Uterus (tissue), 4 donors: ENCODE data around the gene NUP107. TPM values are rescaled to one million over a fixed set of nuclear protein-coding genes. Genes with fewer than 3 reads are reported as not detected.
A peak's percentile ranks its signal among the peaks of the same experiment; 100 is the strongest.

Experiments used
- DNase-seq, 2 donors: peaks; one replicate each; pipeline ENCODE4 v3.0.0-alpha.2; 2019 to 2020
- H3K27ac ChIP-seq, 2 donors: fragments of 200-600 bp; sonication (generic); 1 replicate in 1 of 2; 2 replicates in 1 of 2; pipeline ENCODE4 v1.5.1; 2016 to 2018
- H3K27me3 ChIP-seq, 2 donors: fragments of 200-600 bp; sonication (generic); one replicate each; pipeline ENCODE4 v1.5.1; 2018 to 2019; ENCODE audit warnings: control low read depth in 1 of 2
- H3K36me3 ChIP-seq, 2 donors: fragments of 200-600 bp; sonication (generic); one replicate each; pipeline ENCODE4 v1.5.1; 2019; ENCODE audit warnings: control low read depth in 1 of 2
- H3K4me1 ChIP-seq, 2 donors: fragments of 200-600 bp; sonication (generic); one replicate each; pipeline ENCODE4 v1.5.1; 2018 to 2019; ENCODE audit warnings: control low read depth in 1 of 2
- H3K4me3 ChIP-seq, 2 donors: fragments of 200-600 bp; sonication (generic); 1 replicate in 1 of 2; 2 replicates in 1 of 2; pipeline ENCODE4 v1.5.1; 2018 to 2019; ENCODE audit warnings: mild to moderate bottlenecking in 1 of 2
- H3K9me3 ChIP-seq, 2 donors: fragments of 200-600 bp; sonication (generic); one replicate each; pipeline ENCODE4 v1.5.1; 2019; ENCODE audit warnings: control low read depth in 1 of 2
- POLR2A ChIP-seq, 2 donors: fragments of 450-650 bp; IDR thresholded peaks; one replicate each; pipeline ENCODE4 v1.6.1; 2016; ENCODE audit warnings: antibody characterized with exemption in 2 of 2, mild to moderate bottlenecking in 1 of 2, moderate library complexity in 1 of 2
- intact Hi-C: fragments of 100-400 bp; cut with DNase I; formaldehyde crosslinking; loops from one replicate; pipeline ENCODE4 v1.15.1; 2023; ENCODE audit warnings: low total_unique reads
- total RNA-seq, 4 donors: library from RNA; depleted of rRNA in 3 of 4; stranded (reverse); fragments of >200 nt in 3 of 4; gene quantifications; one replicate each; pipeline versions ENCODE4 v1.1.0 to v1.2.4, GENCODE V29; 2014 to 2023
- TF ChIP-seq, protein P1 (sequence below), 4 experiments: fragments of 200-600 bp in 2 of 4; fragments of 450-650 bp in 2 of 4; sonication (generic) in 2 of 4; IDR thresholded peaks; one replicate each; pipeline ENCODE4 v1.5.1; 2016 to 2019; ENCODE audit warnings: antibody characterized with exemption in 4 of 4, mild to moderate bottlenecking in 2 of 4, moderate library complexity in 1 of 4
- donor health status: DM: yes; HTN: yes; CAD: no.

The NUP107 gene
- total RNA-seq, 4 donors from 2014 or later, result 56.9 to 114 (median 78.9) TPM

DNA sequence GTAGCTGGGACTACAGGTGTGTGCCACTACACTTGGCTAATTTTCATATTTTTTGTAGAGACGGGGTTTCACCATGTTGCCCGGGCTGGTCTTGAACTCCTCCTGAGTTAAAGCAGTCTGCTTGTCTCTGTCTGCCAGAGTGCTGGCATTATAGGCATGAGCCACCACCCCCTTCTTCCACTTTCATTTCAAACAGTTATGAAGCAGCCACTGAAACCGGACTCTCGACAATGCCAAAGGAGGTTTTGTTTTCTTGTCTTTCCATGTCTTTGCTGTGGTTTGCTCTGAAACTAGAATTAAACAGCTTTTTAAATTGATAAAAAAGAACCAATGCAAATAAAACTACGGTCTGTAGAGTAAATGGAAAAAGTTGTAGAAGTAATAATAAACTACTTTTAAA is 45.6 kb upstream of the NUP107 start:
- Histone ChIP-seq H3K4me1 (peaks cover 4 to 5% of the 10 kb centered on the region in 2 donors), H3K27me3 (no peaks in the 10 kb centered on the region), H3K4me3 (no peak overlapping the region), H3K36me3 (no peaks in the 10 kb centered on the region), H3K9me3 (no peaks in the 10 kb centered on the region), H3K27ac (no peak overlapping the region)
- intact Hi-C loops, result no loop called here
- TF ChIP-seq POLR2A (IDR thresholded peaks at IDR 0.05), result no peak
- TF ChIP-seq, protein P1, sequence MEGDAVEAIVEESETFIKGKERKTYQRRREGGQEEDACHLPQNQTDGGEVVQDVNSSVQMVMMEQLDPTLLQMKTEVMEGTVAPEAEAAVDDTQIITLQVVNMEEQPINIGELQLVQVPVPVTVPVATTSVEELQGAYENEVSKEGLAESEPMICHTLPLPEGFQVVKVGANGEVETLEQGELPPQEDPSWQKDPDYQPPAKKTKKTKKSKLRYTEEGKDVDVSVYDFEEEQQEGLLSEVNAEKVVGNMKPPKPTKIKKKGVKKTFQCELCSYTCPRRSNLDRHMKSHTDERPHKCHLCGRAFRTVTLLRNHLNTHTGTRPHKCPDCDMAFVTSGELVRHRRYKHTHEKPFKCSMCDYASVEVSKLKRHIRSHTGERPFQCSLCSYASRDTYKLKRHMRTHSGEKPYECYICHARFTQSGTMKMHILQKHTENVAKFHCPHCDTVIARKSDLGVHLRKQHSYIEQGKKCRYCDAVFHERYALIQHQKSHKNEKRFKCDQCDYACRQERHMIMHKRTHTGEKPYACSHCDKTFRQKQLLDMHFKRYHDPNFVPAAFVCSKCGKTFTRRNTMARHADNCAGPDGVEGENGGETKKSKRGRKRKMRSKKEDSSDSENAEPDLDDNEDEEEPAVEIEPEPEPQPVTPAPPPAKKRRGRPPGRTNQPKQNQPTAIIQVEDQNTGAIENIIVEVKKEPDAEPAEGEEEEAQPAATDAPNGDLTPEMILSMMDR (IDR thresholded peaks at IDR 0.05), result no peak
- no peak for DNase-seq

DNA sequence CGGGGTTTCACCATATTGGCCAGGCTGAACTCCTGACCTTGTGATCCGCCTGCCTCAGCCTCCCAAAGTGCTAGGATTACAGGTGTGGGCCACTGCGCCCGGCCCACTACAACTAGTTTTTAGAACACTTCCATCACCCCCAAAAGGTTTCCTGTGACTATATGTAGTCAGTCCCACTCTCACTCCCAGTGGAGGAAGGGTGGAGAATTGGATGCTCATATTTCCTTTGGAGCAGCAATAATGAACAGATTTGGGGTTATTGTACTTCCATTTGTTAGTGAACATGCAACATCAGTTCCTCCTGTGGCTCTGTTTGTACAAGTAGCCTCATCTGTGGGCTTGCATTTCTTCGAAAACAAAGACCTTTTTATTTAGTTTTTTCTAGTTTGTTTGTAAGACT is 40.3 kb upstream of the NUP107 start:
- no peak overlapping the region for H3K4me3 ChIP-seq
- intact Hi-C loops, result no loop called here
- peaks cover 0 to 4% of the 10 kb centered on the region in 2 donors for H3K4me1 ChIP-seq
- no peak for DNase-seq
- H3K27ac ChIP-seq, result no peak overlapping the region
- no peaks in the 10 kb centered on the region for H3K9me3 ChIP-seq
- H3K36me3 ChIP-seq, result no peaks in the 10 kb centered on the region
- no peaks in the 10 kb centered on the region for H3K27me3 ChIP-seq
- TF ChIP-seq, protein P1 (IDR thresholded peaks at IDR 0.05), result no peak
- no peak for TF ChIP-seq POLR2A (IDR thresholded peaks at IDR 0.05)

DNA sequence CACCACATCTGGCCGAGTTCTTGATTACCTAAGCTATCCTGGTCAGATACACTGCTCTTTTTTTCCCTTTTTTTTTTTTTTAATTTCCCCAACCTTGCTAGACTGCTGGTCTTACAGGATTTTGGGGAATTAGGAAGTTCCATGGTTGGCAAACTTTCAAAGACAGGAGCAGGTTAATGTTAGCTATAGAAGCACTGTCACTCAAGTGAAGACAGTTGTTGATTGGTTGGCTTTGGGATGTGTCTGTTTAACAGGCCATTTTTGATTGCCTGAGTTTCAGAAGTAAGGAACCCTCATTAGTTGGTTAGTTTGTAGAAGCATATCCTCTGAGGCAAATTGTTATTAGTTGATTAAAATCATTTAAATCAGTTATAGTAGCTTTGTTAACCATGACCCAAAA is 39.3 kb upstream of the NUP107 start:
- peaks cover 0 to 4% of the 10 kb centered on the region in 2 donors for H3K4me1 ChIP-seq
- intact Hi-C loops, result no loop called here
- TF ChIP-seq, protein P1 (IDR thresholded peaks at IDR 0.05), result no peak
- TF ChIP-seq POLR2A (IDR thresholded peaks at IDR 0.05), result no peak

DNA sequence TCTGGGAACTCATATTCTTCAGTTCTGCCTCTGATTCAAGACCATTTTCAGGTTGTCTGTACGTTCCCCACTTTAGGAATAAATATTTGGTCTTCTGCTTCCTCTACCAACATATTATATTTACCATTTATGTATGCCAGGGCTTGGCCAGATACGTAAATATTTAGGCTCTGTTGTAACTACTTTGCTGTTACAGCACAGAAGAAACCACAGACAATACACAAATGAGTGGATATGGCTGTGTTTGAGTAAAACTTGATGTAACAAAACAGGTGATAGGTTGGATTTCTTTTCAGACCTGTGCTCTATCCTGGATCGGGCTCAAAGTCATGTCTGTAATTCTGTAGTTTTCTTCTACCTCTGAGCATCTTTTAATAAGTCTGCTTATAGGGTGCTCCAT is 38.6 kb upstream of the NUP107 start:
- intact Hi-C loops, result no loop called here
- Histone ChIP-seq H3K9me3 (no peaks in the 10 kb centered on the region), H3K27ac (no peak overlapping the region), H3K36me3 (no peaks in the 10 kb centered on the region), H3K4me1 (peaks cover 0 to 4% of the 10 kb centered on the region in 2 donors), H3K27me3 (no peaks in the 10 kb centered on the region), H3K4me3 (no peak overlapping the region)
- TF ChIP-seq POLR2A (IDR thresholded peaks at IDR 0.05), result no peak
- TF ChIP-seq, protein P1 (IDR thresholded peaks at IDR 0.05), result no peak
- no peak for DNase-seq

More for the DNA sequence above, 39.3 kb upstream of the NUP107 start:
- Histone ChIP-seq H3K4me3 (no peak overlapping the region), H3K36me3 (no peaks in the 10 kb centered on the region), H3K27me3 (no peaks in the 10 kb centered on the region), H3K27ac (no peak overlapping the region), H3K9me3 (no peaks in the 10 kb centered on the region)
- no peak for DNase-seq

DNA sequence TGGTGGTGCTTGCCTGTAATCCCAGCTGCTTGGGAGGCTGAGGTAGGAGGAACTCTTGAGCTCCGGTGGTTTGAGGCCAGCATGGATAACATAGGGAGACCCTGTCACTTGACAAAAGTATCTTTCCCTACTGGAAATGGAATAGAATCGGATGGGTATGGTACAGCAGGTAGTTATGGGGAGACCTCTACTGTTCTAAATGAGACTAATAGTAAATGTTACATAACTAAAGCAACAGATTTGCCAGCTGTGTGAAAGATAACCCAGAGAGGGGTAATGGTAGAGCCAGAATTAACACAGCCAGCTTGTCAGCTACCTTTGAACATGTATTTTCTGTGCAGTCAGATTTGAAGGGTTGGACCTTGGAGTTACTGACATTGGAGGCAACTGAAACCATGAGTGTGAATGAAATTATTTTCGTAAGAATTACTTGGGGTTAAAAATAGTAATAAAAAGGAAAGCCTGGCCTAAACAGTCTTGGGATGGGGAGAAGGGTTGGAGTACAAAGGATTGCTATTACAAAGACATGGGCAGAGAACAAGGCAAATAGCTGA is 21.7 kb upstream of the NUP107 start:
- Histone ChIP-seq H3K4me3 (no peak overlapping the region), H3K36me3 (no peaks in the 10 kb centered on the region), H3K27ac (peak overlapping the region in 1 of 2 donors; percentile 24), H3K27me3 (no peaks in the 10 kb centered on the region), H3K9me3 (no peaks in the 10 kb centered on the region), H3K4me1 (no peaks in the 10 kb centered on the region)
- DNase-seq, result no peak
- intact Hi-C loops, result no loop called here
- TF ChIP-seq POLR2A (IDR thresholded peaks at IDR 0.05), result no peak
- TF ChIP-seq, protein P1 (IDR thresholded peaks at IDR 0.05), result no peak
